K562 treated with DMSO at 1 percent for 24 hours (cell line): Measurements from ENCODE around the gene FERMT2. TPM values are rescaled to one million over a fixed set of nuclear protein-coding genes. Genes with fewer than 3 reads are reported as not detected.

ENCODE experiments used
- total RNA-seq: library from RNA; unstranded; fragments of 300-600 nt; gene quantifications from 2 replicates; pipeline ENCODE4 v1.2.3, GENCODE V29; 2022; ENCODE audit warnings: low read depth; ENCODE audit not compliant: insufficient read depth

Gene FERMT2, protein sequence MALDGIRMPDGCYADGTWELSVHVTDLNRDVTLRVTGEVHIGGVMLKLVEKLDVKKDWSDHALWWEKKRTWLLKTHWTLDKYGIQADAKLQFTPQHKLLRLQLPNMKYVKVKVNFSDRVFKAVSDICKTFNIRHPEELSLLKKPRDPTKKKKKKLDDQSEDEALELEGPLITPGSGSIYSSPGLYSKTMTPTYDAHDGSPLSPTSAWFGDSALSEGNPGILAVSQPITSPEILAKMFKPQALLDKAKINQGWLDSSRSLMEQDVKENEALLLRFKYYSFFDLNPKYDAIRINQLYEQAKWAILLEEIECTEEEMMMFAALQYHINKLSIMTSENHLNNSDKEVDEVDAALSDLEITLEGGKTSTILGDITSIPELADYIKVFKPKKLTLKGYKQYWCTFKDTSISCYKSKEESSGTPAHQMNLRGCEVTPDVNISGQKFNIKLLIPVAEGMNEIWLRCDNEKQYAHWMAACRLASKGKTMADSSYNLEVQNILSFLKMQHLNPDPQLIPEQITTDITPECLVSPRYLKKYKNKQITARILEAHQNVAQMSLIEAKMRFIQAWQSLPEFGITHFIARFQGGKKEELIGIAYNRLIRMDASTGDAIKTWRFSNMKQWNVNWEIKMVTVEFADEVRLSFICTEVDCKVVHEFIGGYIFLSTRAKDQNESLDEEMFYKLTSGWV
- total RNA-seq, result 3.5 and 4.5 TPM in 2 replicates

GRCh38 chr14:52950898-52951680, at the start of gene FERMT2:
Gene FERMT2 (minus strand): TSS chr14:52951050. CDS start chr14:52950568, 482 bp downstream.

Other genes starting within 250 kb of the FERMT2 start
- 43.4 and 51.6 TPM in 2 replicates for gene PSMC6, start 243.8 kb downstream of the FERMT2 start, total RNA-seq
- gene STYX, start 220.9 kb downstream of the FERMT2 start, total RNA-seq, result 3.4 and 4.1 TPM in 2 replicates
- 5.3 and 8.5 TPM in 2 replicates for gene GNPNAT1, start 159.4 kb downstream of the FERMT2 start, total RNA-seq
- 3.3 and 3.5 TPM in 2 replicates for gene DDHD1, start 202.3 kb upstream of the FERMT2 start, total RNA-seq